Muscle layer of colon (tissue), 2 donors: Measurements from ENCODE around the gene DUSP16.
"Not testable (repeated sequence)": the region's sequence is repeated elsewhere in the genome, so short reads cannot be mapped to it uniquely, and the experiment has no call there.

Experiments
- H3K27ac ChIP-seq: one replicate; pipeline ENCODE4 v1.7.0; 2013; ENCODE audit warnings: low read depth, mild to moderate bottlenecking, low read length, moderate library complexity
- H3K27me3 ChIP-seq, 2 donors: one replicate each; pipeline ENCODE4 v1.7.0; 2013; ENCODE audit warnings: low read length in 2 of 2, mild to moderate bottlenecking in 2 of 2; ENCODE audit not compliant: insufficient read depth in 2 of 2, control insufficient read depth in 1 of 2
- H3K36me3 ChIP-seq: one replicate; pipeline ENCODE4 v1.7.0; 2013; ENCODE audit warnings: mild to moderate bottlenecking, low read length; ENCODE audit not compliant: insufficient read depth
- H3K4me1 ChIP-seq: one replicate; pipeline ENCODE4 v1.7.0; 2013; ENCODE audit warnings: mild to moderate bottlenecking, low read length; ENCODE audit not compliant: insufficient read depth
- H3K4me3 ChIP-seq, 2 donors: one replicate each; pipeline ENCODE4 v1.7.0; 2013; ENCODE audit warnings: low read length in 2 of 2, low read depth in 1 of 2, mild to moderate bottlenecking in 1 of 2, moderate library complexity in 1 of 2
- H3K9ac ChIP-seq: one replicate; pipeline ENCODE4 v1.7.0; 2013; ENCODE audit warnings: low read length
- H3K9me3 ChIP-seq: one replicate; pipeline ENCODE4 v1.7.0; 2013; ENCODE audit warnings: mild to moderate bottlenecking, low read length
- donor health status: abdominal sarcoma.
- donor health status: Adenocarcinoma of cecum.

The DUSP16 gene

GRCh38 chr12:12502815-12503151 lies 59.9 kb downstream of the DUSP16 start:
- H3K9ac ChIP-seq, result no peak overlapping the region
- H3K27ac ChIP-seq, result no peak overlapping the region
- H3K36me3 ChIP-seq, result no peaks in the 10 kb centered on the region
- no peaks in the 10 kb centered on the region for H3K9me3 ChIP-seq
- no peaks in the 10 kb centered on the region for H3K27me3 ChIP-seq
- no peak overlapping the region for H3K4me3 ChIP-seq
- peaks cover 21% of the 10 kb centered on the region for H3K4me1 ChIP-seq

GRCh38 chr12:12502130-12502814 lies 60.4 kb downstream of the DUSP16 start:
- H3K9ac ChIP-seq, H3K27me3 ChIP-seq, H3K9me3 ChIP-seq, H3K27ac ChIP-seq, H3K4me3 ChIP-seq, H3K36me3 ChIP-seq: not testable (repeated sequence)
- H3K4me1 ChIP-seq, result peaks cover 19% of the 10 kb centered on the region

GRCh38 chr12:12501121-12501520 lies 61.5 kb downstream of the DUSP16 start:
- peaks cover 10% of the 10 kb centered on the region for H3K4me1 ChIP-seq
- H3K9me3 ChIP-seq, result no peaks in the 10 kb centered on the region
- no peaks in the 10 kb centered on the region for H3K27me3 ChIP-seq
- no peak overlapping the region for H3K4me3 ChIP-seq
- H3K27ac ChIP-seq, result no peak overlapping the region
- no peak overlapping the region for H3K9ac ChIP-seq
- H3K36me3 ChIP-seq, result no peaks in the 10 kb centered on the region

- H3K36me3 ChIP-seq, result no peaks in the 10 kb centered on the region
- no peak overlapping the region for H3K9ac ChIP-seq
- peaks cover under 1% of the 10 kb centered on the region for H3K4me1 ChIP-seq
- no peak overlapping the region for H3K4me3 ChIP-seq
- no peak overlapping the region for H3K27ac ChIP-seq
- no peaks in the 10 kb centered on the region for H3K27me3 ChIP-seq
- no peaks in the 10 kb centered on the region for H3K9me3 ChIP-seq
Measured at GRCh38 chr12:12499909-12500604, 62.6 kb downstream of the DUSP16 start.

- Histone ChIP-seq H3K9me3 (no peaks in the 10 kb centered on the region), H3K27ac (no peak overlapping the region), H3K27me3 (no peaks in the 10 kb centered on the region), H3K4me3 (no peak overlapping the region), H3K9ac (no peak overlapping the region), H3K36me3 (no peaks in the 10 kb centered on the region), H3K4me1 (no peaks in the 10 kb centered on the region)
Measured at GRCh38 chr12:12498210-12498609, 64.5 kb downstream of the DUSP16 start.

- H3K4me1 ChIP-seq, result no peaks in the 10 kb centered on the region
- no peaks in the 10 kb centered on the region for H3K9me3 ChIP-seq
- no peak overlapping the region for H3K9ac ChIP-seq
- H3K27ac ChIP-seq, result no peak overlapping the region
- H3K4me3 ChIP-seq, result no peak overlapping the region
- H3K27me3 ChIP-seq, result no peaks in the 10 kb centered on the region
- H3K36me3 ChIP-seq, result no peaks in the 10 kb centered on the region
Measured at GRCh38 chr12:12495536-12495935, 67.1 kb downstream of the DUSP16 start.

GRCh38 chr12:12492547-12492946 lies 70.1 kb downstream of the DUSP16 start:
- H3K4me3 ChIP-seq, result no peak overlapping the region
- no peak overlapping the region for H3K9ac ChIP-seq
- H3K27me3 ChIP-seq, result no peaks in the 10 kb centered on the region
- H3K9me3 ChIP-seq, result no peaks in the 10 kb centered on the region
- no peaks in the 10 kb centered on the region for H3K4me1 ChIP-seq
- no peak overlapping the region for H3K27ac ChIP-seq
- H3K36me3 ChIP-seq, result no peaks in the 10 kb centered on the region

- no peak overlapping the region for H3K27ac ChIP-seq
- H3K4me3 ChIP-seq, result no peak overlapping the region
- no peaks in the 10 kb centered on the region for H3K27me3 ChIP-seq
- H3K4me1 ChIP-seq, result no peaks in the 10 kb centered on the region
- H3K9me3 ChIP-seq, result no peaks in the 10 kb centered on the region
- peaks cover 2% of the 10 kb centered on the region for H3K36me3 ChIP-seq
- H3K9ac ChIP-seq, result no peak overlapping the region
Measured at GRCh38 chr12:12491606-12492005, 71.1 kb downstream of the DUSP16 start.

- H3K36me3 ChIP-seq, result peaks cover 15% of the 10 kb centered on the region
- no peak overlapping the region for H3K27ac ChIP-seq
Measured at GRCh38 chr12:12488823-12489550, 73.7 kb downstream of the DUSP16 start.

GRCh38 chr12:12488296-12488695 lies 74.4 kb downstream of the DUSP16 start:
- Histone ChIP-seq H3K9ac (no peak overlapping the region), H3K27ac (no peak overlapping the region)

More at GRCh38 chr12:12488823-12489550, 73.7 kb downstream of the DUSP16 start:
- Histone ChIP-seq H3K4me1 (no peaks in the 10 kb centered on the region), H3K9ac (no peak overlapping the region), H3K9me3 (no peaks in the 10 kb centered on the region), H3K27me3 (no peaks in the 10 kb centered on the region), H3K4me3 (no peak overlapping the region)

GRCh38 chr12:12487490-12487889 lies 75.2 kb downstream of the DUSP16 start:
- Histone ChIP-seq H3K27me3 (no peaks in the 10 kb centered on the region), H3K27ac (no peak overlapping the region), H3K9me3 (no peaks in the 10 kb centered on the region), H3K4me1 (no peaks in the 10 kb centered on the region), H3K4me3 (no peak overlapping the region), H3K36me3 (peaks cover 18% of the 10 kb centered on the region), H3K9ac (no peak overlapping the region)

More at GRCh38 chr12:12488296-12488695, 74.4 kb downstream of the DUSP16 start:
- Histone ChIP-seq H3K4me1 (no peaks in the 10 kb centered on the region), H3K27me3 (no peaks in the 10 kb centered on the region), H3K9me3 (no peaks in the 10 kb centered on the region), H3K36me3 (peaks cover 18% of the 10 kb centered on the region), H3K4me3 (no peak overlapping the region)
